ENCODE results near the gene PCDHGA7.
"Not testable (repeated sequence)": the region's sequence is repeated elsewhere in the genome, so short reads cannot be mapped to it uniquely, and the experiment has no call there.

PCDHGA7 gene

DNA sequence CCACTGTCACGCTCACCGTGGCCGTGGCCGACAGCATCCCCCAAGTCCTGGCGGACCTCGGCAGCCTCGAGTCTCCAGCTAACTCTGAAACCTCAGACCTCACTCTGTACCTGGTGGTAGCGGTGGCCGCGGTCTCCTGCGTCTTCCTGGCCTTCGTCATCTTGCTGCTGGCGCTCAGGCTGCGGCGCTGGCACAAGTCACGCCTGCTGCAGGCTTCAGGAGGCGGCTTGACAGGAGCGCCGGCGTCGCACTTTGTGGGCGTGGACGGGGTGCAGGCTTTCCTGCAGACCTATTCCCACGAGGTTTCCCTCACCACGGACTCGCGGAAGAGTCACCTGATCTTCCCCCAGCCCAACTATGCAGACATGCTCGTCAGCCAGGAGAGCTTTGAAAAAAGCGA lies 50.2 kb downstream of the PCDHGA7 start:
- DNase-seq: not testable (repeated sequence)

DNA sequence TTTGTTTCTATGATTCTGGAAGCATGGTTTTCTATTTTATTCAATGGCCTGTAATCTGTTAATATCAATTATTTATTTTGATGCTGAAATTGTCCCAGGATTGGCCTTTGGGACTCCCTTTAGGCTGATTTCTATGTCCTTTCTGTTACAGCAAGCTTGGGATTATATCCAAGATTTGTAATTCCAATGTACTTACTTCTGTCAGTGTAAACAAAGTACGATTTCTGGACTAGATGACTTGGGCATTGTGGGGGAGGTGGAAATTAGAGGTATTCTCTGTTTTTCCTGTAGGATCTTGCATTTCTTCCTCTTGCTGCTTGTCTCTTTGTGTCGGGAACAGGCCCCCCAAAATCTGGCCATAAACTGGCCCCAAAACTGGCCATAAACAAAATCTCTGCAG lies 51.5 kb downstream of the PCDHGA7 start:
- no peak for DNase-seq
